ENCODE results near the gene HECTD1.

- TF ChIP-seq ZNF549 (tag by site-specific recombination; IDR thresholded peaks at IDR 0.05) (no peak), ZFP37 (tag by site-specific recombination; IDR thresholded peaks at IDR 0.05) (no peak), CTCF (tag by site-specific recombination; IDR thresholded peaks at IDR 0.05) (no peak), ZNF19 (tag by site-specific recombination; IDR thresholded peaks at IDR 0.05; ENCODE audit: low read depth) (no peak), ZBTB11 (tag by site-specific recombination; conservative IDR thresholded peaks at IDR 0.05; ENCODE audit: low read depth) (no peak), TCF7L2 (IDR thresholded peaks at IDR 0.05; ENCODE audit: borderline replicate concordance, low read depth, low read length) (no peak), BCL11A (tag by site-specific recombination; IDR thresholded peaks at IDR 0.05; ENCODE audit: low read depth) (no peak)
These were observed 20.9 kb upstream of the HECTD1 start for GRCh38 chr14:31228533-31228932.
